GOT3 (cell line): ENCODE data around the gene FBXO47.

Experiments
- DNase-seq: peaks from one replicate; lab custom pipeline; 2025; ENCODE audit warnings: mixed read lengths; lab: John Stamatoyannopoulos, UW

Gene FBXO47

GRCh38 chr17:38967290-38967738, at the start of gene FBXO47:
TSS of gene FBXO47 (minus strand) at chr17:38967403. CDS start at chr17:38963025, 4,378 bp downstream.
- peak; percentile 40 for DNase-seq

GRCh38 chr17:39016193-39017153, 49.3 kb upstream of the FBXO47 start:
- DNase-seq = no peak

- no peak for DNase-seq
Measured at GRCh38 chr17:39015546-39015935, 48.3 kb upstream of the FBXO47 start.

- DNase-seq = no peak
Measured at GRCh38 chr17:39014795-39015545, 47.8 kb upstream of the FBXO47 start.

GRCh38 chr17:39014044-39014794, 47.0 kb upstream of the FBXO47 start:
- DNase-seq = no peak

GRCh38 chr17:39012725-39013124, 45.5 kb upstream of the FBXO47 start:
- DNase-seq = no peak

GRCh38 chr17:39011907-39012468, 44.8 kb upstream of the FBXO47 start:
- DNase-seq = no peak

- DNase-seq = no peak
Measured at GRCh38 chr17:39009581-39010001, 42.4 kb upstream of the FBXO47 start.

GRCh38 chr17:39008633-39009032, 41.4 kb upstream of the FBXO47 start:
- DNase-seq = no peak

- no peak for DNase-seq
Measured at GRCh38 chr17:39002991-39003715, 36.0 kb upstream of the FBXO47 start.

GRCh38 chr17:39001703-39002637, 34.8 kb upstream of the FBXO47 start:
- peak; percentile 73 for DNase-seq

GRCh38 chr17:39000021-39000601, 32.9 kb upstream of the FBXO47 start:
- DNase-seq = no peak

- DNase-seq = no peak
Measured at GRCh38 chr17:38996660-38997337, 29.6 kb upstream of the FBXO47 start.

GRCh38 chr17:38994026-38994425, 26.8 kb upstream of the FBXO47 start:
- no peak for DNase-seq

GRCh38 chr17:38984666-38985065, 17.5 kb upstream of the FBXO47 start:
- DNase-seq = no peak

- DNase-seq = no peak
Measured at GRCh38 chr17:38982858-38983746, 15.9 kb upstream of the FBXO47 start.

- no peak for DNase-seq
Measured at GRCh38 chr17:38981636-38982035, 14.4 kb upstream of the FBXO47 start.
